ENCODE data around the gene SLC35F2. TPM values are rescaled to one million over a fixed set of nuclear protein-coding genes. Genes with fewer than 3 reads are reported as not detected.
A peak's percentile ranks its signal among the peaks of the same experiment; 100 is the strongest.

The SLC35F2 gene
- polyA plus RNA-seq, 2 of the 4 experiments (the other 2 are of a cell fraction): 27.0 to 32.8 TPM

DNA sequence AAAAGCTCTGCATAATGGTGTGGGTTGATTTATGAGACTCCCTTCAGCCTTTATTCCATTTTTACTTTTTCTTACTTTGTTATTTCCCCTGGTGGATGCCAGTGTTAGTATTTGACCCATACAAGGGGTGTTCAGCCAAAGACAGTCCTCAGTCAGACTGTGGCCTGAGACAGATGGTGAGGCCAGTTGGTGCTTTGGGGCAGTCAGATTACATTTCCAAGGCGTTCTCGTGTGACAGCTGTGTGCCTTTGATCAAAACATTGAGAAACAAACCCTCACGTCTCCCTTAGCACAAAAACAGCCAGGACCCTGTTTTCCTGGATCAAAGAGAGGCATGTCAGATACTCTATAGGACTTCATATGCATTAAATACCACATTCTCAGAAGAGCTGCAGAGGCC lies 115.4 kb downstream of the SLC35F2 start:
- Histone ChIP-seq H3K27ac (no peak overlapping the region), H3K4me2 (no peak overlapping the region), H3K4me1 (no peaks in the 10 kb centered on the region), H3K9me3 (peaks cover 6% of the 10 kb centered on the region; the same call in 1 of the 3 replicates), H3K4me3 (no peak overlapping the region)
- WGBS (ENCODE audit: missing lambda C conversion rate): 67% methylated on average over 2 of the region's 3 CpGs
- no peak for DNase-seq (ENCODE audit: low read depth in 1 of 2, low spot score in 1 of 2)
- CTCF ChIA-PET: interaction anchor here (1.4 to 2.6 kb wide), 3 partner anchors 28 to 180 kb away, joined by 4 to 6 read pairs (median 4); no protein-coding TSS in a partner anchor
- POLR2A ChIA-PET: no interaction called here
- TF ChIP-seq PHF8 (IDR thresholded peaks at IDR 0.05; ENCODE audit: borderline replicate concordance, low read depth): no peak
- no peak for FAIRE-seq
- no peak for ATAC-seq

DNA sequence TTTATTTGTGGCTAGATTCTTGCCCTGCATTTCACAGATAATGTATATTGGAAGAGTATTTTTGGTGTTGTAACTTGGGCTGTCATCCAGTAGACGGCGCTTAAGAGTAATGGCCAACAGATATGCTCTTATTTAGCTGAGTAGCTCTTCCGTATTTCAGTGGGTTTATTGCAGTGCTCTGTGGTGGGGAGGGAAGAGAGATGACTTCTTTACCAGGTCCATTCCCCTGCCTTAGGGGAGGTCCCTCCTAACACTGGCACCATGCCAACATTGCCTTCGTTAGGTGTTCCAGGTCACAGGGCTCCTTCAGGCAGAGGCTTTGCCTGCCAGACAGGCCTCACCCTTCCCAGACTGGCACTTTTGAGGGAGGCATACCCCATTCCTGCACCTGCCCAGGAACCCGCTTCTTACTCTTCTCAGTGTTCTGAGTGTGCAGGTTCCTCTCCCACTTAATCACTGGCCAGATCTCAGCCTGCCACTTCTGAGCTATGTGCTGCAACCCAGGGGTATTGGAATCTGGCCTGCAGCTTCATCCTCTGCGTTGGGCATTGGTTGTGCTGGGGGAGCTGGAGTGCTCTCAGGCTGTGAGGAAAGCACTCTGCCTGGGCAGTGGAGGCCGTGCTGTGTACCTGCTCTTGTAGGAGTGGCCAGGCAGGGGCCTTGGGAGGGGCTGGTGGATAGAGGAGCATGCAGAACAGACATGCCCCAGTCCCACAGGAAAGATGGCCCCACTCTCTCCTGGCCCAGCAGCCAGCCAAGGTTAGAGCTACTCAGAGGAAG lies 117.4 kb downstream of the SLC35F2 start:
- Histone ChIP-seq H3K9me3 (peaks cover 6% of the 10 kb centered on the region; the same call in 1 of the 3 replicates), H3K27ac (no peak overlapping the region), H3K4me1 (no peaks in the 10 kb centered on the region), H3K4me3 (no peak overlapping the region), H3K4me2 (no peak overlapping the region)
- ChIA-PET CTCF (interaction anchor here (0.9 to 2.6 kb wide), 5 partner anchors 20 to 164 kb away, joined by 3 to 6 read pairs (median 3); no protein-coding TSS in a partner anchor), POLR2A (no interaction called here)
- ATAC-seq (peak in 1 of 2 experiments; percentile 60; a peak in 3 of 6 replicates), FAIRE-seq (no peak), DNase-seq (ENCODE audit: low read depth in 1 of 2, low spot score in 1 of 2) (peak in 1 of 2 experiments; percentile 18)
- TF ChIP-seq ZSCAN20 (CRISPR knock-in tag; IDR thresholded peaks at IDR 0.05) (no peak), KDM5A (IDR thresholded peaks at IDR 0.05) (no peak), RAD21 (conservative IDR thresholded peaks at IDR 0.05 in 1 of 2, IDR thresholded peaks at IDR 0.05 in 1 of 2) (peak in 1 of 2 experiments; percentile 37; a peak in 2 of 5 replicates), SMC3 (IDR thresholded peaks at IDR 0.05) (no peak)
- TF ChIP-seq, protein P1, sequence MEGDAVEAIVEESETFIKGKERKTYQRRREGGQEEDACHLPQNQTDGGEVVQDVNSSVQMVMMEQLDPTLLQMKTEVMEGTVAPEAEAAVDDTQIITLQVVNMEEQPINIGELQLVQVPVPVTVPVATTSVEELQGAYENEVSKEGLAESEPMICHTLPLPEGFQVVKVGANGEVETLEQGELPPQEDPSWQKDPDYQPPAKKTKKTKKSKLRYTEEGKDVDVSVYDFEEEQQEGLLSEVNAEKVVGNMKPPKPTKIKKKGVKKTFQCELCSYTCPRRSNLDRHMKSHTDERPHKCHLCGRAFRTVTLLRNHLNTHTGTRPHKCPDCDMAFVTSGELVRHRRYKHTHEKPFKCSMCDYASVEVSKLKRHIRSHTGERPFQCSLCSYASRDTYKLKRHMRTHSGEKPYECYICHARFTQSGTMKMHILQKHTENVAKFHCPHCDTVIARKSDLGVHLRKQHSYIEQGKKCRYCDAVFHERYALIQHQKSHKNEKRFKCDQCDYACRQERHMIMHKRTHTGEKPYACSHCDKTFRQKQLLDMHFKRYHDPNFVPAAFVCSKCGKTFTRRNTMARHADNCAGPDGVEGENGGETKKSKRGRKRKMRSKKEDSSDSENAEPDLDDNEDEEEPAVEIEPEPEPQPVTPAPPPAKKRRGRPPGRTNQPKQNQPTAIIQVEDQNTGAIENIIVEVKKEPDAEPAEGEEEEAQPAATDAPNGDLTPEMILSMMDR (IDR thresholded peaks at IDR 0.05): peak; percentile 37
- 46% methylated on average over 4 of the region's 7 CpGs for WGBS (ENCODE audit: missing lambda C conversion rate)

Other genes starting within 250 kb of the SLC35F2 start
- gene SLN, start 146.7 kb downstream of the SLC35F2 start, polyA plus RNA-seq (2011; rRNA removed): 2.0 and 2.2 TPM in 2 replicates
- 0.72 to 1.3 TPM (median 1.2 TPM) in 3 replicates for gene SLN, start 146.7 kb downstream of the SLC35F2 start, polyA plus RNA-seq (2017; fragmentation: RNase III; extraction: RNeasy Plus Mini Kit Qiagen cat#74134 plus additional on column Dnase treatment)
- gene RAB39A, start 69.7 kb upstream of the SLC35F2 start, polyA plus RNA-seq (2011; rRNA removed): 0.94 and 1.1 TPM in 2 replicates
- gene RAB39A, start 69.7 kb upstream of the SLC35F2 start, polyA plus RNA-seq (2017; fragmentation: RNase III; extraction: RNeasy Plus Mini Kit Qiagen cat#74134 plus additional on column Dnase treatment): 0.42 to 1.1 TPM (median 0.93 TPM) in 3 replicates
- 14.4 and 24.3 TPM in 2 replicates for gene CUL5, start 150.1 kb upstream of the SLC35F2 start, polyA plus RNA-seq (2011; rRNA removed)
- 9.5 to 9.7 TPM (median 9.7 TPM) in 3 replicates for gene CUL5, start 150.1 kb upstream of the SLC35F2 start, polyA plus RNA-seq (2017; fragmentation: RNase III; extraction: RNeasy Plus Mini Kit Qiagen cat#74134 plus additional on column Dnase treatment)

Data from A549 (cell line).